ENCODE results near the gene EEF1A2. TPM values are rescaled to one million over a fixed set of nuclear protein-coding genes. Genes with fewer than 3 reads are reported as not detected.
A peak's percentile ranks its signal among the peaks of the same experiment; 100 is the strongest.

The EEF1A2 gene
- total RNA-seq, 1 experiment from 2014 or later = 0.46 TPM

DNA sequence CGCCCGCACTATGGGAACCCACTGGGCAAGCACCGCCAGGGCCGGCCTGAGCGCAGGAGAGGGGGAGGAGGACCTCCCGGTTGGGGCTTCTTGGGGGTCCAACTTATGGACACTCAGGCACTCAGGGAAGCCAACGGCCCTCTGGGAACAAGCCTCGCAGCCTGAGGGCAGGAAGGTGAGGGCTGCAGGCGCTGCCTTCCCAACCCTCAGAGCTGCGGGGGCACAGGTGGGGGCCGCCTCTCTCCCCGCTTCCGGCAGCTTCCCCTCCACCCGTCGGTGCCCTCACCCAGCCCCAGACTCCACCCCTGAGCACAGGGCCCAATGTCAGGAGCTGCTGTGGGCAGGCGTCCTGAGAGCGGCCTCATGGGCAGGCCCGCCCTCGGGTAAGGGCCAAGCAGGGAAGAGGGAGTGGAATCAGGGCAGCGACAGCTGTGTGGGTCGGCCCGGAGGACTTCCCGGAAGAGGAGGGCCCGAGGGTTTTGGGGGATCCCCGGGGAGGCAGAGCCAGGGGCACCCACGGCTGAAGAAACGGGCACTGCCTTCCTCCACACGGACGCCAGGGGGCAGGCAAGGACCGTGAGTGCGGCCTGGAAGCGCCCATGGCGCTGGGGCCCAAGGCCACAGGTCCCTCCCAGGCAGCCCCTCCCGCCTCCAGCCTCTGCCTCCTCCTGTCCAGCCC is 38.8 kb upstream of the EEF1A2 start:
- peak; percentile 98 for DNase-seq (ENCODE audit: low read depth)

DNA sequence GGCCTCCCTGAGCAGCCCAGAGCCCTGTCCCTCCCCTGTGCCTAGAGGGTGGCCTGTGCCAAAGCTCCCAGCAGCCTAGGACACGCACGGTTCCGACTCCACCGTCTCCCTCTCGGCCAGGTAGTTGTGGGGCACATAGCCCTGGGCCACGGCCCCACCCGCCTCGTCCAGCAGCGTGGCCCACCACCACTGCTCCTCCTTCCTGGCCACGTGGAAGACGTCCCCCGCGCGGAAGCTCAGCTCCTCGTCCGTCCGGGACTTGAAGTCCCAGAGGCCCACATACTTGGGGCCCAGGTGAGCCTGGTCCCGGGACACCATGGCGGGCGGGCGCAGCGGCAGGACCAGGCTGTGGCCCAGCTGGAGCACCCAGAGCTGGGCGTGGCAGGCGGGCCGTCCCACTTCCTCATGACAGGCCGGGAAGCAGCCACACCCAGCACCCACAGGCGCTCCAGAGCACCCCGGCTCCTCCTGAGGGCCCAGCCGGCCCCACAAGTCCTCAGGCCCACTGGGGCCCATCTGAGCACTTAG is 38.2 kb upstream of the EEF1A2 start, which contains the start of gene PTK6:
PTK6 (minus strand) TSS at position 380 of the 528 bp plus-strand sequence; CDS start at position 318, 62 bp downstream.
- DNase-seq (ENCODE audit: low read depth) = no peak

DNA sequence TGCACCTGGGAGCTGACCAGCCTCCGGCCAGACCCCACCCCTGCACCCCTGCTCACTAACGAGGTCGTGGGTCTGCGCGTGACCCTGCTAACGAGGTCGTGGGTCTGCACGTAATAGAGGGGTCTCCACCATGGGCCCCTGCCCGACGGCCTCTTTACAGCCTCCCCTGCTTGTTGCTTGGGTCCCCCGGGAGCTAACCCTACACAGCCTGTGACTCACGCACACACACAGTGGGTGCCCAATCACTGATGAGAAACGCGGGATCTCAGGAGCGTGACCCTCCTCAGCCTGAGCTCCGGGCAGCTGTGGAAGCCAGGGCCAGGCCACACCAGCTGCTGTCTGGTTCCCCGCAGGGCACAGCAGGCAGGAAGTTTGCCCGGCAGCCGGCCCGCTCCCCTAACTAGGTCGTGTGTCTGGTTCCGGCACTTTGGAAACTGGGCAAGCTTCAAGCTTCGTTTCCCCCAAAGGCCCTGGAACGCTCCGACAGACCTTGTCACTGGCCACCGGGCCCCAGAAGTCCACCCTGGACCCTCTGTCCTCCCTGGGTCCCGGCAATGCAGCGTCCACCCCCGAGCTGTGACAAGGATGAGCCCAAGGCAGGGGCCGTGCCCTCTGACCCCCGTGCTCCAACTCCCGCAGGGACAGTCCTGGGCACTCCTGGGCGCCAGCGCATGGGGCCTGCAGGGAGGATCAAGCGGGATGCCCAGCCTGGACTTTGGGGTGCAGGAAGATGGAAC is 37.5 kb upstream of the EEF1A2 start:
- DNase-seq (ENCODE audit: low read depth) = peak; percentile 96

- no peak for DNase-seq (ENCODE audit: low read depth)
Measured at GRCh38 chr20:63534831-63535651, 36.2 kb upstream of the EEF1A2 start.

GRCh38 chr20:63534427-63534830 is 35.5 kb upstream of the EEF1A2 start:
- no peak for DNase-seq (ENCODE audit: low read depth)

DNA sequence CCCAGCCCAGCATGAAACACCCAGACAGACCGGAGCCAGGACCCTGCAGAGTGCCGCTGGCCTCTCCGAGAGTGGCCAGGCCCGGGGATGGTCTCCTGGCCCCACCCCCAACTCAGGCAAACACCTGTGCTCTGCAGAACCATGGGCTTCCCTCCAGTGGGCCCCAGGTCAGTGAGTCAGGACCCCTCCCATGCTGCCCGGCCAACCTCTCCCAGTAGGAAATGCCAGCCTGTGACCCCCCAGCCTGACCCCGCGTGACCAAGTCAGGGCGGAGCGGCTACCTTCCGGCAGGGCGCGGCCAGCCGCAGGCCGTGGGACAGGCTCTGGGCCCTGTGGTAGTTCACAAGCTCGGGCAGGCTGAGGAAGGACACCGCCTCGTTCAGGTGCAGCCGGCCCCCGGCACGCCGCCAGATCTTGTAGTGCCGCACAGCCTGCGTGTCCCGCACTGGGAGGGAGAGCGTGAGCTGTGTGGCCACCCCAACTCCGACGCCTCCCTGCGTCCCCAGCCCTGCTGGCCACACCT is 35.0 kb upstream of the EEF1A2 start:
- no peak for DNase-seq (ENCODE audit: low read depth)

DNA sequence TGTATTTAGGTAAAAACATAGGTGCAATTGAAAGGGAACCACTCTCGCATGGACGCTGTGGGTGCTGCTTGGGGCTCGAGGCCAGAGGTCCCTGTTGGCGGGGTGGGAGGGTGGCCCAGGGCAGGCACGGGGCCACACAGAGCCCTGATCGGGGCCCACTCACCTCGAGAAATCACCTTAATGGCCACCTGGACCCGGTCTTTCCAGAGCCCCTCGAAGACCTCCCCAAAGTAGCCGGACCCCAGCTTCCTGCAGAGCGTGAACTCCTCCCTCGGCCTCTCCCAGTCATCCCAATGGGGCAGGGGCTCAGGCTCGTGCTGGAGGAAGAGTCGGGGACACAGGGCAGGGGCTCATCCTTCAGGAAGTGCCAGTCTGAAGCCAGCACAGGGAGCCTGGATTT is 34.5 kb upstream of the EEF1A2 start:
- DNase-seq (ENCODE audit: low read depth) = no peak

- no peak for DNase-seq (ENCODE audit: low read depth)
Measured at GRCh38 chr20:63532449-63532971, 33.6 kb upstream of the EEF1A2 start.

DNA sequence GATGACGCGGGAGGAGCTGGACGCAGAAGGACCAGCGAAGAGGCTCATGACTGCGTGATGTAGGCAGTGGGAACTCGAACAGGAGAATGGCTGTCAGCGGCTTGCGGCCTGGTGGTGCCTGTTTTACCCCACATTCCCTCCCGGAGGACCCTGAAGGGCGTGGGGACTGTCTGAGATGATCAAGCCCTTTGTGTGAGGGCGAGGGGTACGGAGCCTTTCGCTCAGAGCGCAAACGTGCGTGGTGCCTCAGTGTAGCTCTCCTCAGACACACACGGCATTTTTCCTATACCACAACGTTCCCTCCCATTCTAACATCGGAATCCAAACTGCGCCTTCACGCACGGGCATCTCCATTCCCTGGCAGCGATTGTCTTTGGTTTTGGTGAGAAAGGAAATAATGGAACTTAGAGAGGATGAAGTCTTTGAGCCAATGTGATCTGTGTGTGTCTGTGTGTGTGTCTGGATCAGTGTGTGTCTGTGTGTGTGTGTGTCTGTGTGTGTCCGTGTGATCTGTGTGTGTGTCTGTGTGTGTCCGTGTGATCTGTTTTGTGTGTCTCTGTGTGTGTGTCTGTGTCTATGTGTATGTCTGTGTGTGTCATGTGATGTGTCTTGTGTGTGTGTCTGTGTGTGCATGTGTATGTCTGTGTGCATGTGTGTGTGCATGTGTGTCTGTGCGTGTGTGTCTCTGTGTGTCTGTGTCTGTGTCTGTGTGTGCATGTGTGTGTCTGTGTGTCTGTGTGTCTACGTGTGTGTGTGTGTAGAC is 33.0 kb upstream of the EEF1A2 start:
- DNase-seq (ENCODE audit: low read depth) = no peak

DNA sequence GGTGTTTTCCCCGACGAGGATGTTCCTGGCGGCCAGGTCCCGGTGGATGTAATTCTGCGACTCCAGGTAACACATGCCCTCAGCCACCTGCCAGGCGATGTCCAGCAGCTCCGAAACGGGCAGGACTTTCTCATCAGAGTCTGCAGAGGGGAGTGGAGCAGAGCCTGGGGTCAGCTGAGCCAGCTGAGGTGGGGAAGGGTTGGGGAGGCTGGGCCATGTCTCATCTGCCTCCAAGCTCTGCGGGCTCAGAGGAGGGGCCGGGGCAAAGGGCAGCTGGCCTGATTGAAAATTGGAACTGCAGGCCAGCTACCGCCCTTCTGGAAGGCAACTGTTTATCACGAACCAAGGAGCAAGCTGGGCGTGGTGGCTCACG is 31.9 kb upstream of the EEF1A2 start:
- DNase-seq (ENCODE audit: low read depth) = no peak

- no peak for DNase-seq (ENCODE audit: low read depth)
Measured at GRCh38 chr20:63529861-63530787, 31.2 kb upstream of the EEF1A2 start.

- no peak for DNase-seq (ENCODE audit: low read depth)
Measured at GRCh38 chr20:63529180-63529860, 30.4 kb upstream of the EEF1A2 start.

DNA sequence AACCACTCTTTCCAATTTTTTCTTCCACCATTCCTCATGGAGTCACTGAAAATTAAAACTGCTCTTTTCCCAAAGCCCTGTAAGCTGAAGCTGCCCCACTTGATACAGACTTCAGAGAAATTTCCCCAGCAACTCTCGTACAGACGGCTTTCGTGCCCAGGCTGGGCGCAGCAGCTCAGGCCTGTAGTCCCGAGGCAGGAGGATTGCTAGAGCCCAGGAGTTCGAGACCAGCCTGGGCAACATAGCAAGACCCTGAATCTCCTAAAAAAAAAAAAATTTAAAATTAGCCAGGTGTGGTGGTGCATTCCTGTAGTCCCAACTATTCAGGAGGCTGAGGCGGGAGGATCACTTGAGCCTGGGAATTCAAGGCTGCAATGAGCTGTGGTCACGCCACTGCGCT is 28.3 kb upstream of the EEF1A2 start:
- DNase-seq (ENCODE audit: low read depth) = no peak

DNA sequence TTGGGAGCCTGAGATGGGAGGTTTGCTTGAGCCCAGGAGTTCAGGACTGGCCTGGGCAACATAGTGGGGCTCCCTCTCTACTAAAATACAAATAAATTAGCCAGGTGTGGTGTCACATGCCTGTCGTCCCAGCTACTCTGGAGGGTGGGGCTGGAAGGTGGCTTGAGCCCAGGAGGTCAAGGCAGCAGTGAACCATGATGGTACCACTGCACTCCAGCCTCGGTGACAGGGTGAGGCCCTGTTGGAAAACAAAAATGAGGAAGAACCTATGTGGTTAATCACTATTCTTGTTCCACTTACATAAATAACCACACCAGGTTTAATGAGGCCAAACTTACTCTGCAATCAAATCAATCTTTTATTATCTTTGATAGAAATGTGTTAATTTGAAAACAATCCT is 27.1 kb upstream of the EEF1A2 start:
- DNase-seq (ENCODE audit: low read depth) = no peak

DNA sequence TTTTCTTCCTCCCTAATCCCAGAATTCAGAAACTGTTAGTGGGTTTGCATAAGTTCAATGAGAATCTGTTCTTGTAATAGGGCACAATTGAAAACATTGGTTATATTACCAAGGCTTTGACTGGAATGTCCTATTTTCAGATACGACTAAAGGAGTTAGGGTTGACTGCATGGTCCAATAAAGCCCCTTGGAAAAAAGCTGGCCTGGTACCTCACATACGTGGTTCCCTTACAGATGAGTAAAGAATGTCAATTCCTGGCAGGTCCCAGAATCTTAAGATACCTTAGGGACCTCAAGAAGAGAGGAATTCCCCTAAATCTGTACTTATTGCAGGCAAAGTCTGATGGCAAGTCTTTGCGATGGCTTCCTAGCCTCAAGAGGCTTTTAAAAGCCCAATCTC is 26.3 kb upstream of the EEF1A2 start:
- no peak for DNase-seq (ENCODE audit: low read depth)

DNA sequence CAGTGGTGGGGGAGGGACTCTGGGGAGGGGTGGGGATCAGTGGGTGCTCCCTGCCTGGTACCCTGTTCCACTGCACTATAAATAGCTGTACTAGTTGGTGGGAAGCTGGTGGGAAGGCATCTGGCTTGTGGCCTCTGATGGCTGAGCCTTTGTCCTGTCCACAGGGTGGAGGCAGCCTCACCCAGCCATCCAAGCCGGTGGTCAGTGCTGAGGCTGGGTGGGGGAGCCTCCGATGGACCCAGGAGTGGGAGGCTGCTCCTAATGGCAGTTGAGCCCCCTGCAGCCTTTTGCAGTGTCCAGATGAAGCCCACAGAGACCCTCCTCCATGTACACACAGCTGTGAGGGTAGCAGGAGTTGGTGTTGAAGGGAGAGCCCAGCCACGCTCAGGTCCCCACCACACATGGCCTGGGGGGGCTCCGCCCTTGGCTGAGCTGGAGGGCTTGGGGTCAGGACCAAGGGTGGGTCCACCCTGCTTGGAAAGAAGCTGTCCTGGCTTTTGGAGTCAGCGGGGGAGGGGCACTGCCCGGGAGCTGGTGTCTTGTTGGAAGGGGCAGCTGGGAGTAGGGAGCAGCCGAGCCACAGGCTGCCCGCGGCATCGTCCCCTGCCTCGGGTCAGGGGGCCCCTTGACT is 24.2 kb upstream of the EEF1A2 start:
- DNase-seq (ENCODE audit: low read depth) = no peak

DNA sequence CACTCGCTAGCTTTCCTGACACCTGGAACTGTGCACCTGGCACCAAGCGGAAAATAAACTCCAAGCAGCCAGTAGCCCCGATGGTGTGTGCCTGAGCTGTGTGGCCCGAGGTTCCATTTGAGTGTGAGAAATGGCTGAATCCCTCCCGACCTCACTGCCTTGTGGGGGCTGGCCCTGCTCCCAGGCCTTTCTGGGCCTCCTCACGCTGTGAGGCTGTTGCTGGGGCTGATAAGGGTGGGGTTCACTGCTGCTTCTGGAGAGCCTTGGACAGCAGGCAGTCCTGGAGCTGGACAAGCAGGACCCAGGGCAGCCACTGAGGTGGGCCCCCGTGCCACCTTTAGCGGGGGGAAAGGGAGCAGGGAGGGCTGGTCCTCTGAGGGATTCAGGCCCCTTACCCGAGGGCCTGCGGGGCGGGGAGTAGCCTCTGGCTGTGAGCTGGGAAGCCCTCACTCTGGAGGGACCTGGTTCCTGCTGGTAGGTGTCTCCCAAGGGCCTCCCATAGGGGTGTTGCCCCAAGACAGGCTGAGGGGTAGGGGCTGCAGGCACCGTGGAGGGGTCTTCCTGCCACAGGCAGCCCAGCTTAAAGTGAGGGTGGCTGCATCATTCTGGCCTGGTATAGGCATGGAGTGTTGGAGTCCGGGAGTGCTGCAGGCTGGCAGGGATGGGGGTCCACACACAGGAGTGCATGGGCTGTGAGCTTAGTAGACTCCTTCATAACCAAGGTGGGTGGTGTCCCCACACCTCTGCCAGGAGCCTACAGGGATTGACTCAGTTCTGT is 23.4 kb upstream of the EEF1A2 start:
- no peak for DNase-seq (ENCODE audit: low read depth)

DNA sequence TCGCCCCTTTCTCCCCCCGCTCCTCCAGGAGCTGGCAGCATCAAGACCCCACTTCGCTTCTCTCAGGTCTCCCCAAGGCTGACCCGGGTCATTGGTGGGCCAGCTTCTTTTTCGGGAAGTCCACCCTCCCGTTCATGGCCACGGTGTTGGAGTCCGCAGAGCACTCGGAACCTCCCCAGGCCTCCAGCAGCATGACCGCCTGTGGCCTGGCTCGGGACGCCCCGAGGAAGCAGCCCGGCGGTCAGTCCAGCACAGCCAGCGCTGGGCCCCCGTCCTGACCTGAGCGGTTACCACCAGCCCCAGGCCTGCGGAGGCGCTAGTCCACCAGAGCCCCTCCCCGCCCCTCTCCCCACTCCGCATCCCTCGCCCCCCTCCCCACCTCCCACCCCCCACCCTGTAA is 22.7 kb upstream of the EEF1A2 start:
- no peak for DNase-seq (ENCODE audit: low read depth)
